ENCODE data around the gene INTS14. TPM values are rescaled to one million over a fixed set of nuclear protein-coding genes. Genes with fewer than 3 reads are reported as not detected.
A peak's percentile ranks its signal among the peaks of the same experiment; 100 is the strongest.

The INTS14 gene
- total RNA-seq, 1 experiment from 2014 or later = 28.3 TPM

- TF ChIP-seq ZSCAN18 (CRISPR knock-in tag; IDR thresholded peaks at IDR 0.05) (no peak), NR2C2 (CRISPR knock-in tag; IDR thresholded peaks at IDR 0.05) (no peak), NR1H2 (CRISPR knock-in tag; IDR thresholded peaks at IDR 0.05) (no peak), ZNF263 (CRISPR knock-in tag; IDR thresholded peaks at IDR 0.05; ENCODE audit: low read depth) (no peak), TEAD1 (CRISPR knock-in tag; IDR thresholded peaks at IDR 0.05) (no peak)
Measured at GRCh38 chr15:65653341-65653740, 42.4 kb upstream of the INTS14 start (continued).

GRCh38 chr15:65651831-65652749 is 41.2 kb upstream of the INTS14 start:
- ChIA-PET POLR2A (no interaction called here), CTCF (interaction anchor here (0.9 to 1.4 kb wide), 3 partner anchors 14 to 211 kb away, joined by 3 to 6 read pairs (median 4); no protein-coding TSS in a partner anchor)
- no peak for DNase-seq (ENCODE audit: low spot score)
- Mint-ChIP-seq H3K4me3 (no peak overlapping the region), H3K27ac (no peak overlapping the region), H3K9me3 (no peaks in the 10 kb centered on the region), H3K36me3 (no peaks in the 10 kb centered on the region), H3K27me3 (ENCODE audit: low read depth) (no peaks in the 10 kb centered on the region; the same call in 1 of the 2 replicates), H3K4me1 (peaks cover 6% of the 10 kb centered on the region; the same call in 1 of the 2 replicates)
- peak; percentile 62 for ATAC-seq
- TF ChIP-seq JUN (CRISPR knock-in tag; IDR thresholded peaks at IDR 0.05) (no peak), ATF6 (CRISPR knock-in tag; IDR thresholded peaks at IDR 0.05) (no peak), FOXP1 (CRISPR knock-in tag; IDR thresholded peaks at IDR 0.05; ENCODE audit: borderline replicate concordance) (no peak), TP53 (CRISPR knock-in tag; IDR thresholded peaks at IDR 0.05) (no peak), ZNF138 (CRISPR knock-in tag; conservative IDR thresholded peaks at IDR 0.05) (no peak), ESRRA (CRISPR knock-in tag; IDR thresholded peaks at IDR 0.05; ENCODE audit: borderline replicate concordance) (no peak), PREB (CRISPR knock-in tag; IDR thresholded peaks at IDR 0.05; ENCODE audit: borderline replicate concordance) (no peak), ZNF396 (CRISPR knock-in tag; IDR thresholded peaks at IDR 0.05; ENCODE audit: borderline replicate concordance) (no peak), NFE2L1 (CRISPR knock-in tag; IDR thresholded peaks at IDR 0.05) (no peak), CTCF (IDR thresholded peaks at IDR 0.05) (no peak), IRF1 (CRISPR knock-in tag; IDR thresholded peaks at IDR 0.05) (no peak)

- ChIA-PET CTCF (interaction anchor here (1.6 kb wide), 1 partner anchor 212 kb away, joined by 5 read pairs; no protein-coding TSS in a partner anchor), POLR2A (no interaction called here)
- Mint-ChIP-seq H3K27ac (no peak overlapping the region), H3K36me3 (no peaks in the 10 kb centered on the region), H3K4me1 (peaks cover 10% of the 10 kb centered on the region), H3K9me3 (no peaks in the 10 kb centered on the region; the same call in 1 of the 2 replicates), H3K4me3 (no peak overlapping the region), H3K27me3 (ENCODE audit: low read depth) (no peaks in the 10 kb centered on the region; the same call in 1 of the 2 replicates)
- no peak for ATAC-seq
- TF ChIP-seq NFYB (CRISPR knock-in tag; conservative IDR thresholded peaks at IDR 0.05; ENCODE audit: low read depth) = no peak
- DNase-seq (ENCODE audit: low spot score) = no peak
Measured at GRCh38 chr15:65651042-65651322, 40.1 kb upstream of the INTS14 start.
